Measurements from ENCODE around the gene IL3RA.

DNA sequence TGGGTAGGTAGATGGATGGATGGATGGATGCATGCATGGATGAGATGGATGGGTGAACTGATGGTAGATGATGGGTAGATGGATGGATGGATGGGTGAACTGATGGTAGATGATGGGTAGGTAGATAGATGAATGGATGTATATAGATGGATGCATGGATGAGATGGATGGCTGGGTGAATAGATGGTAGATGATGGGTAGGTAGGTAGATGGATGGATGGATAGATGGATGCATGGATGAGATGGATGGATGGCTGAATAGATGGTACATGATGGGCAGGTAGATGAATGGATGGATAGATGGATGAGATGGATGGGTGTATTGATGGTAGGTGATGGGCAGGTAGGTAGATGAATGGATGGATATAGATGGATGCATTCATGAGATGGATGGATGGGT lies 70.5 kb downstream of the IL3RA start:
- TF ChIP-seq, protein P1, sequence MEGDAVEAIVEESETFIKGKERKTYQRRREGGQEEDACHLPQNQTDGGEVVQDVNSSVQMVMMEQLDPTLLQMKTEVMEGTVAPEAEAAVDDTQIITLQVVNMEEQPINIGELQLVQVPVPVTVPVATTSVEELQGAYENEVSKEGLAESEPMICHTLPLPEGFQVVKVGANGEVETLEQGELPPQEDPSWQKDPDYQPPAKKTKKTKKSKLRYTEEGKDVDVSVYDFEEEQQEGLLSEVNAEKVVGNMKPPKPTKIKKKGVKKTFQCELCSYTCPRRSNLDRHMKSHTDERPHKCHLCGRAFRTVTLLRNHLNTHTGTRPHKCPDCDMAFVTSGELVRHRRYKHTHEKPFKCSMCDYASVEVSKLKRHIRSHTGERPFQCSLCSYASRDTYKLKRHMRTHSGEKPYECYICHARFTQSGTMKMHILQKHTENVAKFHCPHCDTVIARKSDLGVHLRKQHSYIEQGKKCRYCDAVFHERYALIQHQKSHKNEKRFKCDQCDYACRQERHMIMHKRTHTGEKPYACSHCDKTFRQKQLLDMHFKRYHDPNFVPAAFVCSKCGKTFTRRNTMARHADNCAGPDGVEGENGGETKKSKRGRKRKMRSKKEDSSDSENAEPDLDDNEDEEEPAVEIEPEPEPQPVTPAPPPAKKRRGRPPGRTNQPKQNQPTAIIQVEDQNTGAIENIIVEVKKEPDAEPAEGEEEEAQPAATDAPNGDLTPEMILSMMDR (IDR thresholded peaks at IDR 0.05), result no peak
- TF ChIP-seq POLR2A (IDR thresholded peaks at IDR 0.05), result no peak
